RCC 7860 (cell line): Measurements from ENCODE around the gene SLCO4A1.
A peak's percentile ranks its signal among the peaks of the same experiment; 100 is the strongest.

Experiments
- DNase-seq: peaks from one replicate; pipeline ENCODE4 v3.0.0-alpha.2; 2015; ENCODE audit warnings: low spot score
- FAIRE-seq: peaks from 2 replicates; lab custom pipeline; 2012; peaks lifted over from hg19 to GRCh38; lab: Jason Lieb, UNC

The SLCO4A1 gene

DNA sequence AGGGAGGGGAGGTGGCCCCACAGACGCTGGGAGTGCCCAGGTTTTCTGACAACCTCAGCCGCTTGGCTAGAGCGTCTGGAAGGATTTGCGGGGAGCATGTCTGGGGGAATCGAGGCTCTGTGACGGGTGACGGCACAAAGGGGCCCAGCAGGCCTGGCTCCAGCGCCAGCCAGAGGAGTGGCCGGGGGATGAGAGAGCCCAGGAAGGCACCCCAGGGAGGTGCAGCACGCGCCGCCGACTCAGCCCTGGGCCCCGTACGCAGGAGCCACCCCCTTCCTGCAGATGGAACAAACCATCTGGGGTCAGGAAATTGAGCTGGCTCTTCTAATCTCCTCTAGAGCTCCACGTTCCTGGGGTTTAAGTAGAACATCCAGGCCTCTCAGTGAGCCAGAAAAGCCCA, 5.9 kb upstream of the SLCO4A1 start:
- no peak for FAIRE-seq
- no peak for DNase-seq

DNA sequence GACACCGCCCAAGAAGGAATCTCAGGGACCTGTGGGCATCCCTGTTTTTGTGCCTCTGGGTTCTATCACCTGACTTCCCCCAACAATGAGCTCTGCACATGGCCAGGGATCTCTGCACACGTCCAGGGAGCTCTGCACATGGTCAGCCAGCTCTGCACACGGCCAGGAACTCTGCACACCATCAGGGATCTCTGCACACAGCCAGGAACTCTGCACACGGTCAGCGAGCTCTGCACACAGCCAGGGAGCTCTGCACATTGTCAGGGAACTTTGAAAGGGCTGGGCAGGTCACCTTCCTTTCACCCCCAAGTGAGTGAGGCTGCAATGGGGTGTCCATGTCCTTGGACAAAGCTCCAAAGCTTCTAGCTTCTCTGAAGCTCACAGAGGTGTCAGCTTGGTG, 5.2 kb upstream of the SLCO4A1 start:
- DNase-seq (no peak), FAIRE-seq (no peak)

DNA sequence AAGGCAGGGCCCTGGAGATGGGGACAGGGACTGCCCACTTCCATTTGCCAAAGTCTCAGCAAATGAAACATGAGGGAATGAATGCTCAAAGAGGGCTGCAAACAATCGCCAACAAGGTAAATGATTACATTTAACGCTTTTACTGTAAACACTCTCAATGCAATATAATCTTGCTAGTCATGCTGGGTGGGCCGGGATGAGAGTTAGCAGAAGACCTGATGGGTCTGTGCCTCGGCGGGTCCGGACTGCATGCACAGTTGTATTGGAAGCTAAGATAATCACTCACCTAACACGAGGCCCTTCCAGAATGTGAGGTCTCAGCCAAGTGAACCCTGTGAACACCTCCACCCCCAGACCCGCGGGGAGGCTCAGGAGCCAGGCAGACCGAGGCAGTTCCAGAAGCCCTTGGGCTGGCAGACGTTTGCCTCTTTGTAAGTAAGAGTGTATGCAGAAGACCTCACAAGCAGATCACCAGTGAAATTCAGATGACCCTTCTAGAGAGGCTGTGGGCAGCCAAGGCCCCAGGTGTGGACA, 4.7 kb upstream of the SLCO4A1 start:
- FAIRE-seq, result no peak
- no peak for DNase-seq

DNA sequence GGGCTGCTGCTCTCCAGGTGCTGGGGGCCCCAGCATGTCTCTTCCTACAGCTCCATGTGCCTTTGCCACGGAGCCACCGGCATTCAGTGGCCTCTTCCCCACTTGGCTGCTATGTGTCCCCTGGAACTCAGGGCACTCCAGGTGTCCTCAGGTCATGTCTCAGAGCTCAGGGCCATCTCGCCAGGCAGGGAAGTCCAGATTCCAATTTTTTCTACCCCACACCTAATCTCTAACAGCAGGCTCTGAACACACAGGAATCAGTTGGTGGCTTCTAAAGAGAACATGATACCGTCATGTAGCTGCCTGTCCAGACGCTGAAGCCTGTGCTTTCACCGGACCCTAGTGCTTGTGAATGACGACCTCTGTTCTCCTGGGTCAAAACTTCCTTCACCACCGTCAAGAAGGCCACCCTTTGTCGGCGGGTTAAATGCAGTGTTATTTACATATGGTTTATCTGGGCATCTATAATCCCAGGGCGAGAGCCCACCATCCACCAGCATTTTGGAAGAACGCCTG, 4.2 kb upstream of the SLCO4A1 start:
- no peak for FAIRE-seq

DNA sequence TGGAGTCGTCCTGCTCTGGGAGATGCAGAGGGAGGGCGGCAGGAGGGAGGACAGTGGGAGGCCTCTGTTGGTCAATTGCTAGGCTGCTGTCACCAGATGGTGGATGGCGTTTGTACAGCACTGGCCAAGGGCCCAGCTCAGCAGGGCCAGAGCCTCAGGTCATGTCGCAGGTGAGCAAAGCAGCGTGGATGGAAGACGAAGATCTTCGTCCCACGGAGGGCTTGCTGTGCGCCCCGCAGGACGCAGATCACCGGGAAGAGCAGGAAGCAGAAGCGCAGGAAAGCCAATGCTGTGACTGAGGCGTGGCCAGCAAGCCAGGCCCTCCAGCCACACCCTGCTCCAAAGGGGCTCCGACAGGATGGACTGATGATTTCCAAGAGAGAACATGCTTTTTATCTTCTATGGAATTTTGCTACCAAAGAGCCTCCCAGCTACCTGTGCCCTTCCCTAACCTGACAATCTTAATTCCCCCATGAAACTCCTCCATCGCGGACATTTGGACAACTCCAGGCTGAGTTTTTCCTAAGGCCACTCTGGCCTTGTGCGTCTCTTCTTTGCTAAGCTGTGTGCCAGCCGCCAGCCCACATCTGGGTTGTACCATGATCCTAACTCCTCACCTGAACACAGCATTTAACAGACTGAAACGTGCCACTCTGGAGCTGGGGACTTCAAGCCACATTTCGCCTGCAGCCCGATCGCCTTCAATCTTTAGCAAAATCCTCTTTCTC, 3.5 kb upstream of the SLCO4A1 start:
- no peak for FAIRE-seq
- no peak for DNase-seq

More for the DNA sequence above, 4.2 kb upstream of the SLCO4A1 start:
- no peak for DNase-seq

DNA sequence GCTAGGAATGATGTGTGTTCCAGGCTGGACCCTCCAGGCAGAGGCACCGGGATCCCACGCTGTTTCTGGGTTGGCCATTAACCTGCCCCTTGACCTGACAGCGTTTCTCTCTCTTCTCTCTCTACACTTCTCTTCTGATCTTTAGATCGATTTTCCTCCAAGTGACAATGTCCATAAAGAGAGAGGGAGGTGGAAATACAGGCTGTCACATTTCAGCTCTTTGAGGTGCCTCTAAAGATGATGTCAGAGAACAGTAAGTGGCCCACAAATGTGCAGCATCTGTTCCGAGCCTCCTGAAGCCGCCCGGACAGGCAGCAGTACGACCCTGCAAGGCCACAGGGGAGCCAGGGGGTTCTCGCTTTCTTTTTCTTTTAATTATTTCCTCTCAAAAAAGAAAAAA, 2.5 kb upstream of the SLCO4A1 start:
- FAIRE-seq, result no peak
- no peak for DNase-seq

DNA sequence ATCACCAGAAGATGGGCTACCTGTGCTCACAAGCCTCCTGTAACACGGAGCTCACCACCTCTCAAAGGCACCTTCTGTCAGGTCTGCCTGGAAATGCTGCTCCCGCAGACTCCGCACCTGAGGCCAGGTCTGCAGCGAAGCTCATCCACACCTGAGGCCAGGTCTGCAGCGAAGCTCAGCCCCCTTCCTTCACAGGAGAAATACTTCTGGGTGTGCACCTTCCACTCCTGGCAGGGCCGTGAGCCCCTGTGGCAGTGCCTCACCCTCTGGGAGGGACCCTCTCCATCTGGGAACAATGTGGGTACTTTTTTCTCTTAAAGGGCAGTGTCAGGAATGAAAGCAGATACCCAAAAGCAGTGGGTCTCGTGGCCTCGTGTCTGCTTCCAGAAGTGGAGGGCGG, 1.4 kb upstream of the SLCO4A1 start:
- FAIRE-seq (no peak), DNase-seq (no peak)

DNA sequence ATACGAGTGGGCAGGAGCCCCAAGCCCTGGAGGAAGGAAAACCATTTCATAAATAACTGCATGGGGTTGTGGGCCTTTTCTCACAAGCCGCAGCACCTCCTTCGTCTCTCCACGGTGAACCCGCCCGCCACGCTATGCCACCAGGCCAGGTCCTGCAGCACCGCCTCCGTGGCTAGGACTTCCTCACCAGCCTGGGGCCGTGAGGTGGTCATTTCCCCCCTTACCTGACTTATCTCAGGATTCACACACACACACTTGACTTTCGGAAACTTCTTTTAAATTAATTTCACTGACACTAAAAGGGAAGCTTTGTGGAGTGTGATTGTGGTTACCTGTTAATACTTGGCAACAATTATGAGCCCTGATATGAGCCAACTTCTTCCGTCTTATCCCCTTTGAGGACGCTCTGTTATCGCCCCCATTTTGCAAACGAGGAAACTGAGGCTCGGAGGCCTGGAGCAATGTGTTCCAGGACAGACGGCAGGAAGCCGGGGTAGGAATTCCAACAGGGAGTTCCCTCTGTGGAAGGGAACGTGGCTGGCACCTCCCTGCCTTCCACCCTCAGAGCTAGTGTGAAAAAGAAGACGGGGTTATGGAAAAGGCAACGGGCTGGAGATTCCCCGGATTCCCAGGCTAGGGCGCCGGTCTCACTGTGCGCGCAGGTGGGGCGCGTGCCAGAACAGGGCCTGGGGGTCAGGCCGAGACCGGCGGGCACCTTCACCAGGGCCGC, 817 bp upstream of the SLCO4A1 start:
- FAIRE-seq (no peak), DNase-seq (peak; percentile 6)

DNA sequence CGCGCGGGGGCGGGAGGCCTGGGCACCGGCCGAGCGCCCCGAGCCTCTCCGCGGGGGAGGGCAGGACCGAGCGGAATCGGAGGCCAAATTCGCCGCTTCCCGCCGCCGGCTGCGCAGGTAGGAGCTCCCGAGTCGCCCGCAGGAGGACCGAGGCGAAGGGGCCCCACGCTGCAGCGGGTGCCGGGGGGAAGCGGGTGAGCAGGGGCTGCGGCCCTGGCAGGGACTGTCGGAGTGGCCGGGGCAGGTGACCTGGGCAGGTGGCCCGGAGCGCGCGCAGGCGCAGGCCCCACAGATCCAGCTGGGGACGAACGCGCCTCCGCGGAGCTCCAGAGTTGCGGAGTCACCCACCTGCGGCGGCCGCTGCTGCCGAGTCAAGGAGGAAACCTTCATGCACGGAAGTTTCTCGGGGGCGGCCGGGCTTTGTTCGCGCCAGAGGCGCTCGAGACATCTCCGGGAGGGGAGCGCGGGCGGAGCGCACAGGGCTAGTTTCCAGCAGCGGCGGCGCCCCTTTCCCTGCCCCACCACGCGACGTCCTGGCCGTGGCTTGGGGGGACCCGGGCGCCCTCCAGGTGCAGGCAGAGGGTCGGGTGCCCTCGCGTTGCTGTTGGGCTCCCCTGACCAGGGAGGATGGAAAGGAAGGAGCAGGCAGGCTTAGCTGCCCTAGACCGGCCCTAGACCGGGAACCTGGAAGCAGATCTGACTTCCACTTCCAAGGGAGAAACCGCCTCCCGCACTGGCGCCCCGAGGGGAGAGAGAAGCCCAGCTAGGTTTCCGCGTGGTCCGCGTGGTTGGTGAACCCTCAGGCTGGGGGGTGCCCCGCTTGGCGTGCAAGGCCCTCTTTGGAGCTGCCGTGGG, 590 bp downstream of the SLCO4A1 start:
- FAIRE-seq (no peak), DNase-seq (no peak)

DNA sequence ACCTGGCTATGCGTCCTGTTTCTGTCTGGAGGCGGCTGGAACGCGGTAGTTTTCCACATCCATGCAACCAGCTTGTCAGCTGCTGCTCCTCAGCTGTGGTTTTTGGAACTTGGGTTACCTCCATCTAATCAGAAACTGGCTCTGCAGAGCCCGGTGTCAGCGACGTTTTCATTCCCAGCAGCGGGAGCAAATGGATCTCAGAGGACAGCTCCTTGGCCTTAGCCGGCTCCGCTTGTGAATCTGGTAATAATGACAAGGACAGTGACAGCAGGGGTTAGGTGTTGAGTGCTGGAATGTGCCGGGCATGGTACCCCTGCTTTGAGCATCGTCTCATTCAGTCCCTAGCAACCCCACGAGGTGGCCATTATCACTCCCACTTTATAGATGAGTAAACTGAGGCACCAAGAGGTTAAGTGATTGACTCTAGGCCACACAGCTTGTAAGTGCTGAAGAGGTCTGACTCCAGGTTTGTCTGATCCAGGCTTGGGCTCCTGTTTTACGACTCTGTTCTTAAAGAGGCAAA, 1.3 kb downstream of the SLCO4A1 start:
- no peak for FAIRE-seq
- DNase-seq, result no peak

DNA sequence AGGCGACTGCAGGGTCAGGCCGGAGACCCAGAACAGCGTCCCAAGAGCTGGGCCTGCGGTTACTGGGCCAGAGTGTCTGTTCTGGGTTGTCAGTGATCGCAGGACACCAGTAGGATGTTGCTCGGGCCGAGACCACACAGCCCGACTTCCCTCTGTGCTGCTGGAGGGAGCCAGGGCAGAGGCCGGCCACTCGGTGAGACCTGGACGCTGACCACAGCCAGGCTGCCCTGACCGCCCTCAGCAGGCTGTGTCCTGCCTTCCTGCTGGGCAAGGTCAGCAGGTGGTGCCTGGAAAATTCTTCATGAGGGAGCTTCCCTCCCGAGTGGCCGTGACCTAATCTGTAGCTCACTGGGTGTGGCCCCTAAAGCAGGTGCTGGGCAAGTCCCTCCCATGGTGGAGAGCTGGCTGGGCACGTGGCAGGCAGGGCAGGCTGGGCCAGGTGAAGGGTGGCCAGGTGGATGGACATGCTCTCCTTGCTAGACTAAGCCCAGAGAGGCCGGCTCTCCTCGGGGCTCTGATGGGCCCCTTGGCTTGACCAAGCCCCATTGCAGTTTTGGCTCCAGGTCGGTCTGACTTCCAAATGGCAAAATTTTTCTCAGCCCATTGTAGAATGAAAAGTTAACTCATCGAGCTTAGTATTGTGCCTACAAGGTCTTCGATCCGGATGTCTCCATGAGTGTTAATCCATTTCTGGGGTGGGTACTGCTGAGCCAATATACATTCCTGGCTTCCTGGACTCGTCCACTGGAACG, 1.9 kb downstream of the SLCO4A1 start:
- DNase-seq (no peak), FAIRE-seq (no peak)

DNA sequence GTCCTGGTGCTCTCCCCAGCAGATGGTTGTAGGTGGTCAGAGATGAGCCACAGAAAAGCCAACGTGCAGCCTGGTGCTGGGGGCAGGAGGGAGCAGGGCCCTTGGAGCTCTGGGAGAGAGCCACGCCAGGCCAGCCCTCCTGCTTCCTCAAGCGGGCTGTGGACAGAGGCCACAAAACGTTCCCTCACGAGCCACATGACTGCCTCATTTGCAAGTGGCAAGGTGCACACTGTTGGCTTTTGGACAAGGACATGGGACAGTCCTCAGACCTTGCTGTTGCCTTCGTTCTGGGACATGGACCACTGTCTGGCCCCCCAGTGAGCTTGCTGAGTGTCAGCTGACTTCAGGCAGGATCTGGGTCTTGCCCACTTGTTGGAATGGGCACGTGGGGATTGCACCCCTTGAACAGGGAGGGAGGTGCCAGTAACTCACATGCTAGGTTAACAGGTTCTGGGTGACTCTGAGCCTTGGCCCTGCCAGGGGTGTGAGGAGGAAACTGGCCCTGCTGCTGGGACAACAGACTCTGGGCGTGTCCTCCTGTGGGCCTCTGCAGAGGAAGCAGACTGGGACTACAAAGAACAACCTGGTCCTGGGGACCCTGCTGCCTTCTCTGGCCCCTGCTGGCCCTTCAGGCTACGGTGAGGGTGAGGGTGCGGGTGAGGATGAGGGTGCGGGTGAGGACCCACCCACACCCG, 2.6 kb downstream of the SLCO4A1 start:
- DNase-seq, result no peak
- FAIRE-seq, result no peak

DNA sequence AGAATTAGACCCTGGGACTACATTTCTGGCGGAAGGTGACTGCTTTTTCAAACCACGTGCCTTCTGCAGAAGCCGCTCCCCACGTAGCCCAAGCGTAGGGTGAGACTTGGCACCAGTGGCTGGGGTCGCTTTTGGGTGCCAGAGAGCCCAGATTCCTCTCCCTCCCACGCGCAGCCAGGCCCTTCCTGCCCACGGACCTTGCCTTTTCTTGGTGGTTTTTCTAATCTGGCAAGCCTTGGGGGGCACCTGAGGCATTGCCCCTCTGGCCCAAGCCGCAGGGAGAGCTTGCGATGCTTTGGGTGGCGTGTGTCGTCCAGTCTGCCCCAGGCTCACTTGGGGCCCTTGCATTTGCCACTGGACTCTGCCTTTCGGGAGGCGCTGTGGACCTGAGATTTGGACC, 3.3 kb downstream of the SLCO4A1 start:
- no peak for DNase-seq
- FAIRE-seq, result no peak

DNA sequence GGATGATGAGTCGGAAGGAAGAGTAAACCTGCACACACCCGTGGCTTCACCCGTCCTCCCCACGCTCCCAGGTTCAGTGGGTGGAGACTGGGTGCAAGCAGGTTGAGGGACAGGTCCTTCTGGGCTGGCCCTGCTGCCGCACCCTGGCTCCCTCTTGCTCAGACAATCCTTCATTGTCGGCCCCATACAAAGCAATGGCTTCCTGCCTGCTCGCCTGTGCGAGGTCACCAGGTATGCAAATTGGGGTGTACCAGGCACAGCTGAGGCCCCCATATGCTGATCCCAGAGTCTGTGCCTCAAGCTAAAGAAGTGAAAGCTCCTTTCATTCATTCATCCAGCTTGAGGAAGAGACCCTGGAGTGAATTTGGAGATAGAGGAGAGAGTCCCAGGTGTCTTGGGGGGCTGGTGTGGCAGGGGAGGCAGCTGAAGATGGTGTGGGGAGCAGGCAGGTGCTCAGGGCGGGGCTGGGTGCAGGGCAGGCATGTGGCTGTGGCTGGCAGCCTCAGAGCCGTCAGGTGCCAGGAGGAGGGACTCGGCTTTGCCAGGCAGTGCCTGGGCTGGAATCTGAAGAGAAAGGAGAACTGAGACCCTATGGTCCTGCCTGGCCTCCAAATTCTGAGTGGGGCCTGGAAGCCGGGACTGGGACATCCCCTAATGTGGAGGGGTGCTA, 4.7 kb downstream of the SLCO4A1 start:
- no peak for FAIRE-seq

DNA sequence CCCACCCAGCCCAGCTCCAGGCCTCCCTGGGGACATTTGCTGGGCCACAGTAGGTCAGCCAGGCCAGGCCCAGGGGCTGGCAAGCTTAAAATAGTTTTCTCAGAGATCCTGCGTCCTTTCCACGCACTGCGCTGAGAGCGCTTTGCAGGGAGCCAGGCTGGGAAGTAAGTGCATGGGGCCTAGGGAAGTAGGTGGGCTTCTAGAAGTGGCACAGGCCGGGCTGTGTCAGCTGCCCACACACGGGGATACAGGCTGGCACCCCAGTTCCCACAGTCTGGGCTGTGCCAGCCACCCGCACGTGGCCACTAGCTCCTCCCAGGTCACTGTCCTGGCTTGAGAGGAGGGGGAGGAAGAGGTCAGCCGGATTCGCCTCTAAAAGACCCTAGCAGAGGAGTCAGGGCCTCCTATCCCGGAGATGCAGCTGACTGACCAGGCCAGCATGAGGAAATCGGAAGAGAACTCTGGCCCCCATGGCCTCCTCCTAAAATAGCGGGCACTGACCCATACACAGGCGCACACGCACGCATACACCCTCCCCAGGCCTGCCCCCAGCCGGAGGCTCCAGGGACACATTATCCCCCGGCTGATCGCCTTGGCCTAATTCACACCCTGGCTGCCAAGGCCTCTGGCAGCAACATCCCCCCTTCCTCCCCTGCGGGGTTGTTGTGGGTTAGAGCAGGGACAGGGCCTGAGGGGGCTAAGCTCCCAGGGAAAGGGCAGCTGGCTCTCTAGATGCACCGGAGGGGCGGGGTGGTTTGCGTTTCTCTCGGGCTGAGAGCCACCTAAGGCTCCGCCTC, 5.4 kb downstream of the SLCO4A1 start:
- no peak for DNase-seq
- no peak for FAIRE-seq

More for the DNA sequence above, 4.7 kb downstream of the SLCO4A1 start:
- no peak for DNase-seq

DNA sequence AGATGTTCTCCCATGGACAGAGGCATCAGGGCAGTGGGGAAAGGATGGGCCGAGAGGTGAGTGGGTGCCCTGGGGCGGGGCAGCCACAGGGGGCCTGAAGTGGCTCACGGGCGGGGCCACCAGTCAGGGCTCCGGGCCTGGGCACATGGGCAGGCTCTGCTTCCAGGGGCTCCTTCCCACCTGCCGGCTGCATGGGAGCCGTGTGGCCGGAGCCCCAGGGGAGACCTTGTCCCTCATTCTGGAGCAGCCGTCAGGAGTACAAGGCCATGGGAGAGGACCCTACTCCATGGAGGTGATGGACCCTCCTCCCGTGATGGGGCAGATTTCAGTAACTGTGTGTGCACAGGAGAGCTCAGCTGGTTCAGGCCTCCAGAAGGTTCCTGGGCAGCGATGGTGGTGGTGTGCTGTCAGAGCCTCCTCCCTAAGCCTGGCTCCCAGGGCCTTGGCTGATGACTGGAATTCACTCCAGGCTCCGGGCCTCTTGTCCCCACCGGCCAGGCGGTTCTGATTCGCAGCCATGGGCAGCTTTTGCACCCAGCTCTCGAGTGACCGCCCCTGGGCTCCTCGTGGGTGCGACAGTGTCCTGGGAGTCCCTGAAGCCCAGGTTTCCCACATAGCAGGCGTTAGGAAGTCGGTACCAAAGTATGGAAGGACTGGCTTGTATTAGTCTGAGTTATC, 6.2 kb downstream of the SLCO4A1 start:
- no peak for FAIRE-seq
- no peak for DNase-seq

DNA sequence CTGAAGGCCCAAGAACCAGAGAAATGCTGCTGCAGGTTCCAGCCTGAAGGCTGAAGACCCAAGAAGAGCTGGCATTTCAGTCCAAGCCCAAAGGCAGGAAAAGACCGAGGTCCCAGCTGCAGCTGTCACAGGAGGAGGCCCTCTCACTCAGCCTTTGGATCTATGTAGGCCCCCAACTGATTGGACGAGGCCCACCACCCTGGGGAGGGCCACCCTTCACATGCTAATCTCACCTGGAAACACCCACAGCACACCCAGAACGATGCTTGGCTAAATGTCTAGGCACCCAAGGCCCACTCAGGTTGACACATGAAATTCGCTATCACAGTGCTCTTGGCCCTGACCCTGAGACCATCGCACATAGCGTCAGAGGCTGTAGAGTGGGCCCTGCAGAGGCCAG, 6.8 kb downstream of the SLCO4A1 start:
- DNase-seq (no peak), FAIRE-seq (no peak)
